GM10266 (cell line): ENCODE measurements around the gene ZSCAN18.
A peak's percentile ranks its signal among the peaks of the same experiment; 100 is the strongest.

Experiments
- DNase-seq: peaks from one replicate; pipeline ENCODE4 v3.0.0; 2012; ENCODE audit errors: extremely low spot score
- TF ChIP-seq, protein P1 (sequence below): IDR thresholded peaks from 2 replicates; pipeline ENCODE4 v1.5.1; 2012; ENCODE audit warnings: mild to moderate bottlenecking, low read depth; ENCODE audit not compliant: control insufficient read depth, insufficient read depth; ENCODE audit errors: missing control alignments

Gene ZSCAN18

DNA sequence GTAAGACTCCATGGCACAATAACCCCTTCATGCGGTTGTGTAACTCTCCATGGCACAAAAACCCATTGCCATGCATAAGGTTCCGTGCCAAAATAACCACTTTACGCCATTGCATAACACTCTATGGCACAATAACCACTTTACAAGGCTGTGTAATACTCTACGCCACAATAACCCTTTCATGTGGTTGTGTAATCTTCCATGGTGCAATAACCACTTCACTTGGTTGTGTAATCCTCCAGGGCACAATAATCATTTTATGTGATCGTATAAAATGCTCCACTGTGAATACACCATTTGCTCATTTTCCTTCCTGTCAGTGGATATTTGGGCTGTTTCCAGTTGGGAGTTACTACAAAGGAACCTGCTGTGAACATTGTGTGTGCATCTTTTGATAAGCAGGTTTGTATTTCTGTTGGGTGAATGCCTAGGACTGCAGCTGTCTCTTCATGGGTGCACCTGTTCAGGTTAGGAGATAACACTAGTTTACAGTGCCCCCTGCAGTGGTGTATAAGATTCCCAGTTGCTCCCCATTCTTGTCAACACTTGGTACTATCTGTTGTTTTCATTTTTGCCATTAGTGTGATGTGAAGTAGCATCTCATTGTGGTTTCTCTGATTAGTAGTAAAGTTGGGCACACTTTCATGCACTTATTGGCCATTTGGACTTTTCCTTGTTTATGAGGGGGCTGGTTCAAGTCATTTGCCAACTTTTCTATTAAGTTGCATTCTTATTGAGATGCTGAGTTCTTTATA lies 21.1 kb upstream of the ZSCAN18 start:
- TF ChIP-seq, protein P1, sequence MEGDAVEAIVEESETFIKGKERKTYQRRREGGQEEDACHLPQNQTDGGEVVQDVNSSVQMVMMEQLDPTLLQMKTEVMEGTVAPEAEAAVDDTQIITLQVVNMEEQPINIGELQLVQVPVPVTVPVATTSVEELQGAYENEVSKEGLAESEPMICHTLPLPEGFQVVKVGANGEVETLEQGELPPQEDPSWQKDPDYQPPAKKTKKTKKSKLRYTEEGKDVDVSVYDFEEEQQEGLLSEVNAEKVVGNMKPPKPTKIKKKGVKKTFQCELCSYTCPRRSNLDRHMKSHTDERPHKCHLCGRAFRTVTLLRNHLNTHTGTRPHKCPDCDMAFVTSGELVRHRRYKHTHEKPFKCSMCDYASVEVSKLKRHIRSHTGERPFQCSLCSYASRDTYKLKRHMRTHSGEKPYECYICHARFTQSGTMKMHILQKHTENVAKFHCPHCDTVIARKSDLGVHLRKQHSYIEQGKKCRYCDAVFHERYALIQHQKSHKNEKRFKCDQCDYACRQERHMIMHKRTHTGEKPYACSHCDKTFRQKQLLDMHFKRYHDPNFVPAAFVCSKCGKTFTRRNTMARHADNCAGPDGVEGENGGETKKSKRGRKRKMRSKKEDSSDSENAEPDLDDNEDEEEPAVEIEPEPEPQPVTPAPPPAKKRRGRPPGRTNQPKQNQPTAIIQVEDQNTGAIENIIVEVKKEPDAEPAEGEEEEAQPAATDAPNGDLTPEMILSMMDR = no peak
- DNase-seq = no peak

- TF ChIP-seq, protein P1 = no peak
- DNase-seq = no peak
These were observed 20.0 kb upstream of the ZSCAN18 start for GRCh38 chr19:58117841-58118575.

DNA sequence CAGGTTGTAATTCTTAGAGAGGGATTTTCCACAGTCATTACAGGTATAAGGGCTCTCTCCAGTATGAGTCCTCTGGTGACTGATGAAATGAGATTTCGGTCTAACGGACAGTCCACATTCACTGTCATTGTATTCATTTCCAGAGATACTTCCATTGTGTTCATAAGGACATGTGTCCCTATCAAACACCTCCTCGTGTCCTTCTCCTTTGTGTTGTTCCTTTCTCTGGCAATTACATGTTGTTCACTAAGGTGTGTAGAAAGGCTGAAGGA lies 10.5 kb upstream of the ZSCAN18 start:
- DNase-seq = no peak
- TF ChIP-seq, protein P1 = no peak

DNA sequence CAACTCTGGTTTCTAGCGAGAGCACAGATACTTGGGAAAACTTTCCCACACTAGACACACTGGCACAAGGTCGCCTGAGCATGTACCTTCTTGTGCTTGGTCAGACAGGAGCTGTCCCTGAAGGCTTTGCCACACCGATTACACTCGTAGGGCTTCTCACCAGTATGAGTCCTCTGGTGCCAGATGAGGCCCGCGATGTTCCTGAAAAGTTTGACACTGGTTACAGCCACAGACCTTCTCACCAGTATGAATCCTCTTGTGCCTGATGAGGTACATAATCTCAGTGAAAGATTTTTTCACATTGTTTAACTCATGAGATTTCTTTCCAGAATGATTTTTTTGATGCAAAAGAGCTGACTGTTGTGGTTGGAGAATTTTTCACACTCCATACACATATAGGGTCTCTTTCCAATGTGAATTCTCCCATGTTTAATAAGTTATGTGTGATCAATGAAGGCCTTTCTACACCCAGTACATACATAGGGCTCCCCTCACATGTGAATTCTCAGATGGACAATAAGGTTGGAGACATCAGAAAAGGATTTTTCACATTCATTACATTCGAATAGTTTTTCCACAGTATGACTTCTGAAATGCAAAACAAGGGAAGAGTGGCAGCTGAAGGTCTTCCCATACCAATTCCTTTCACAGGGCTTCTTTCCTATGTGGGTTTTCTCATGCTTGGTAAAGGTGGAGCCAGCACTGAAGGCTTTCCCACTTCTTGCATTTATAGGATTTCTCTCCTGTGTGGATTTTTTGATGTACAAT lies 9.9 kb upstream of the ZSCAN18 start:
- no peak for DNase-seq
- TF ChIP-seq, protein P1 = no peak

DNA sequence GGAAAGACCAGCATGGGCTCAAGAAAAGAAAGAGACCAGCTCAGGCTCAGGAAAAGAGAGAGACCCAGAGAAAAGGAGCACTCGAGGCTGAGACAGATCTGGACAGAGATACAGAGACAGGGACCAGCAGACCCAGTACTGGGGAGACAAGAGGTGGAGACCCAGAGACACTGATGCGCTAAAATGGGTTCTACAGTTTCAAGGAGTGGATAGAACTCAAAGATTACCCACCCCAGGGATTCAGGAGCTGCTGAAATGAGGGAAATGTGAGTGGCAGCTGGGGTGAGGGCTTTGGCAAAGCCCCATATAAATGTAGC lies 609 bp upstream of the ZSCAN18 start:
- TF ChIP-seq, protein P1 = no peak
- DNase-seq = no peak

GRCh38 chr19:58097349-58097748 lies 682 bp downstream of the ZSCAN18 start:
- DNase-seq = peak; percentile 21
- TF ChIP-seq, protein P1 = no peak

- peak; percentile 14 for DNase-seq
- TF ChIP-seq, protein P1 = no peak
These were observed 1.1 kb downstream of the ZSCAN18 start for GRCh38 chr19:58096884-58097283.
